Activated naive CD8-positive, alpha-beta T cell treated with anti-CD3 and anti-CD28 coated beads for 36 hours (primary cell): ENCODE results near the gene TUBA1C. TPM values are rescaled to one million over a fixed set of nuclear protein-coding genes. Genes with fewer than 3 reads are reported as not detected.
"Not testable (repeated sequence)": the region's sequence is repeated elsewhere in the genome, so short reads cannot be mapped to it uniquely, and the experiment has no call there.

ENCODE experiments used
- DNase-seq: peaks from one replicate; pipeline ENCODE4 v3.0.0; 2021
- H3K27ac Mint-ChIP-seq: one replicate; pipeline ENCODE4 v1.8.0; 2022; ENCODE audit warnings: mild to moderate bottlenecking, moderate library complexity, mixed read lengths
- H3K27me3 Mint-ChIP-seq: one replicate; pipeline ENCODE4 v1.8.0; 2022; ENCODE audit warnings: mild to moderate bottlenecking, mixed read lengths
- H3K36me3 Mint-ChIP-seq: one replicate; pipeline ENCODE4 v1.8.0; 2021; ENCODE audit warnings: mild to moderate bottlenecking, mixed read lengths
- H3K4me1 Mint-ChIP-seq: one replicate; pipeline ENCODE4 v1.8.0; 2021; ENCODE audit warnings: mixed read lengths
- H3K4me3 Mint-ChIP-seq: one replicate; pipeline ENCODE4 v1.8.0; 2022; ENCODE audit warnings: mild to moderate bottlenecking, moderate library complexity, mixed read lengths
- H3K9me3 Mint-ChIP-seq: one replicate; pipeline ENCODE4 v1.8.0; 2022; ENCODE audit warnings: mixed read lengths
- total RNA-seq, 2 experiments: library from RNA; stranded (reverse); gene quantifications; one replicate each; pipeline ENCODE4 v1.2.3, GENCODE V29; 2021

TUBA1C gene
- total RNA-seq, 2 experiments from 2014 or later, result 315 to 343 TPM

- Mint-ChIP-seq H3K4me3 (no peak overlapping the region), H3K9me3 (no peaks in the 10 kb centered on the region), H3K4me1 (peaks cover 13% of the 10 kb centered on the region), H3K36me3 (peaks cover 36% of the 10 kb centered on the region), H3K27ac (no peak overlapping the region), H3K27me3 (no peaks in the 10 kb centered on the region)
- no peak for DNase-seq
Measured at GRCh38 chr12:49272790-49273725, 8.2 kb downstream of the TUBA1C start.

- no peak for DNase-seq
- peaks cover 8% of the 10 kb centered on the region for H3K4me1 Mint-ChIP-seq
- H3K9me3 Mint-ChIP-seq, result no peaks in the 10 kb centered on the region
- H3K27me3 Mint-ChIP-seq, result no peaks in the 10 kb centered on the region
- no peak overlapping the region for H3K27ac Mint-ChIP-seq
- peaks cover 31% of the 10 kb centered on the region for H3K36me3 Mint-ChIP-seq
- no peak overlapping the region for H3K4me3 Mint-ChIP-seq
Measured at GRCh38 chr12:49273726-49274395, 9.0 kb downstream of the TUBA1C start.

DNA sequence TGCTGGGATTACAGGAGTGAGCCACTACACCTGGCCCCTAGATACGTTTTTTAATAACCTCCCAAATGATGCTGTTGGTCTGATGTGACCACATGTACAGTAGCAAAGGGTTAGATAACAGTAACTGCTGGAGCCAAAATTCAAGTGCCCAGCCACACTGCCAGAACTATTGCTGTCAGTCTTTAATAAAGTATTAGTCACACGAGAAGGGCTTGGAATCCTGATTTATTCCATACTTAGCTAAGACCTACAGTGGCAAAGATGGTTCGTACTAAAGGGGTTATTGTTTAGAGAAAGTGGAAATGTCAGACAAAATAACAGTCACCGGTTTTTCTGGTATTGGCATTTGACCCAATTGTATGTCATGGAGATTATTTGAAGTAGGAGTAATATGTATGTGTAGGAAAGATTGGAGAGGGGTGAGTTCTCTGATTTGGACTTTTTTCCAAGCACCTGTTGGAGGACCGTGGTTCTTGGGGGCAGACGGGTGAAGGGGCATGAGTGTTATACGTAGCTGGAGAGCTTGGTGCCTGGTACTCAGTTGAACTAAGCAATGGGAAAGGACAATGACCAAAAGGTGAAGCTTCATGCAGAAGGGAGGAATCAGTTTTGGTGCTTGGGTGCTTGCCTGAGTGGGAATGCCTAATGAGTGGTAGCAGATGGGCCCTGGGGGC, 9.7 kb downstream of the TUBA1C start:
- Mint-ChIP-seq H3K36me3 (peaks cover 25% of the 10 kb centered on the region), H3K9me3 (no peaks in the 10 kb centered on the region), H3K4me3 (no peak overlapping the region), H3K27me3 (no peaks in the 10 kb centered on the region), H3K27ac (no peak overlapping the region), H3K4me1 (peaks cover 8% of the 10 kb centered on the region)
- no peak for DNase-seq

DNA sequence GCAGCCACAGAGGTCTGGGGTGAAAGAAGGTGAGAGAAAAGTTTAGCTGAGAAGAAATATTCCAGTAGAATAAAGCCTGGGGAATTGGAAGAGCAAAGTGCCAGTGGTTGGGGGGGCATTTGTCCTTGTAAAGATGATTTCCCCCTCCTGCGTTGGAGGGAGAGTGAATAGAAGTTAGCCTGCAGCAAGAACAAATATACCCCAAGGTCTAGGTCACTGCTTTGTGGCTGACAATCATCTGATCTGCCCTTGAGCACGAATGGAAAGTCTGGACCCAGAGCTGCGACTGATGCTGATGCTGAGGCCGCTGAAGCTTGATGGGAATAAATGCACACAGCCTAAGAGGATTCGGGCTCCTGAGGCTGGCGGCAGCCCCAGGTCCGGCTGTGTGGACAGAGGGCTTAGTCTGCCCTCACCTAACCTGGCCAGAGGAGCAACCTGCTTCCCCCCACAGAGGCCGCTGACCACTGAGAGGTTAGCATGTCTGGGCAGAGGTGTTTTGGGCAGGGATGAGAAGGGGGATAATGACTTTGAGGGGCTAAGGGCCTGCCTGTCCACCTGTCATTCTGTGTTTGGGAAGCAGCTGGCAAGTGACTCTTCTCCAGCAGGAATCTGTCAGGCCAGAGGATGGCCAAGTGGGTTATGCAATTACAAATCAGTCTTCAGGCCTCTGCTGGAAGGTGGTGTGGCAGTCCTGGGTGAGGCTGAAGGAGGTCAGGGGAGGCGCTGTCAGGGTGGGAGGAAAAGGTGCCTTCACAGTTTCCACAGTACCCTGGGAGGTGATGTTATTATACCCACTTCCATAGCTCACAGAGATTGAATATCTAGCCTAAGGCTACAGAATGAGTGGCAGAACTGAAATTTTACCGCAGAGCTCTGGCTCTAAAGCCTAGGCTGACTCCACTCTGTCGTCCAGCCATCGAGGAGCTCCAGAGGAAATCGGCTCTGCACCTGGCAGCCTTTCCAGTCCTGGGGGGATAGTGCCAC, 11.7 kb downstream of the TUBA1C start:
- Mint-ChIP-seq H3K36me3 (peaks cover 9% of the 10 kb centered on the region), H3K4me1 (peaks cover 2% of the 10 kb centered on the region), H3K27ac (no peak overlapping the region), H3K4me3 (no peak overlapping the region), H3K9me3 (no peaks in the 10 kb centered on the region), H3K27me3 (no peaks in the 10 kb centered on the region)
- DNase-seq, result no peak

GRCh38 chr12:49277466-49277865, 12.6 kb downstream of the TUBA1C start:
- H3K27me3 Mint-ChIP-seq, result peaks cover 6% of the 10 kb centered on the region

GRCh38 chr12:49279706-49280159, 14.9 kb downstream of the TUBA1C start:
- peaks cover 17% of the 10 kb centered on the region for H3K27me3 Mint-ChIP-seq
- H3K36me3 Mint-ChIP-seq, result no peaks in the 10 kb centered on the region
- H3K4me1 Mint-ChIP-seq, result no peaks in the 10 kb centered on the region
- no peak overlapping the region for H3K27ac Mint-ChIP-seq
- no peak overlapping the region for H3K4me3 Mint-ChIP-seq
- no peak for DNase-seq
- H3K9me3 Mint-ChIP-seq, result no peaks in the 10 kb centered on the region

More at GRCh38 chr12:49277466-49277865, 12.6 kb downstream of the TUBA1C start:
- no peak overlapping the region for H3K27ac Mint-ChIP-seq
- DNase-seq, result no peak
- peaks cover 9% of the 10 kb centered on the region for H3K36me3 Mint-ChIP-seq
- peaks cover 2% of the 10 kb centered on the region for H3K4me1 Mint-ChIP-seq
- H3K4me3 Mint-ChIP-seq, result no peak overlapping the region
- H3K9me3 Mint-ChIP-seq, result no peaks in the 10 kb centered on the region

DNA sequence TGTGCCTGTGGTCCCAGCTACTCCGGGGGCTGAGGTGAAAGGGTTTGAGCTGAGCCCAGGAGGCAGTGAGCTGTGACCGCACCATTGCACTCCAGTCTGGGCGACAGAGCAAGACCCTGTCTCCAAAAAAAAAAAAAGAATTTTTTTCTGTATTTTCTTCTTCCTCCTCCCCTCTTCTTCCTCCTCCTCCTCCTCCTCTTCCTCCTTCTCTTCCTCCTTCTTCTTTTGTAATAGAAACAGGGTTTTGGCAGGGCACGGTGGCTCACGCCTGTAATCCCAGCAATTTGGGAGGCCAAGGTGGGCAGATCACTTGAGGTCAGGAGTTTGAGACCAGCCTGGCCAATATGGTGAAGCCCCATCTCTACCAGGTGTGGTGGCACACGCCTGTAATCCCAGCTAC, 15.7 kb downstream of the TUBA1C start:
- H3K27ac Mint-ChIP-seq, H3K9me3 Mint-ChIP-seq, H3K36me3 Mint-ChIP-seq, H3K4me1 Mint-ChIP-seq, DNase-seq, H3K4me3 Mint-ChIP-seq: not testable (repeated sequence)
- H3K27me3 Mint-ChIP-seq, result peaks cover 17% of the 10 kb centered on the region

DNA sequence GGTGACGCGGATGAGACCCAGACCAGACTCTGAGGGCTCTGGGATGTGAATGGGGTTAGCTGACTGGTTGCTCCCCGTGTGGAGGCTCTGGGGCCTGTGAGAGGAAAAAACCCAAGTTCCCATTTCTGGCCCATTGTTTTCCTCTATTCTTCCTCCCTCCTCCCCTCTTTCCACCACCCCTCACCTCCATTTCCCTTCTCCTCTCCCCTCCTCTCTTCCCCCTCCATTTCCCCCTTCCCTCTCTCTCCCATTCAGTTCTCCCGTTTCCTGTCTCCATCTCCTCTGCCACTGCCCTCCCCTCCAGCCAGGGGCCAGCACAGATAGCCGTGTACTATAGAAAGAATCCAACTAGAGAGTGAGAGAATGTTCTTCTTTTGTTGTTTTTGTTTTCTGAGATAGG, 17.4 kb downstream of the TUBA1C start:
- no peak for DNase-seq
- Mint-ChIP-seq H3K4me3 (no peak overlapping the region), H3K36me3 (no peaks in the 10 kb centered on the region), H3K27me3 (peaks cover 23% of the 10 kb centered on the region), H3K27ac (no peak overlapping the region), H3K4me1 (no peaks in the 10 kb centered on the region), H3K9me3 (no peaks in the 10 kb centered on the region)

DNA sequence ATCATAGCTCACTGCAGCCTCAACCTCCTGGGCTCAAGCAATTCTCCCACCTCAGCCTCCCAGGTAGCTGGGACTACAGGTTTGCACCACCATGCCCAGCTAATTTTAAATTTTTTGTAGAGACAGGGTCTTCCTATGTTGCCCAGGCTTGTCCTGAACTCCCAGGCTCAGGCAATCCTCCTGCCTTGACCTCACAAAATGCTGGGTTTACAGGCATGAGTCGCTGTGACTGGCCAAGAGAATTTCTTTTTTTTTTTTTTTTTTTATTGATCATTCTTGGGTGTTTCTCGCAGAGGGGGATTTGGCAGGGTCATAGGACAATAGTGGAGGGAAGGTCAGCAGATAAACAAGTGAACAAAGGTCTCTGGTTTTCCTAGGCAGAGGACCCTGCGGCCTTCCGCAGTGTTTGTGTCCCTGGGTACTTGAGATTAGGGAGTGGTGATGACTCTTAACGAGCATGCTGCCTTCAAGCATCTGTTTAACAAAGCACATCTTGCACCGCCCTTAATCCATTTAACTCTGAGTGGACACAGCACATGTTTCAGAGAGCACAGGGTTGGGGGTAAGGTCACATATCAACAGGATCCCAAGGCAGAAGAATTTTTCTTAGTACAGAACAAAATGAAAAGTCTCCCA, 18.0 kb downstream of the TUBA1C start:
- not testable (repeated sequence) for H3K27ac Mint-ChIP-seq, DNase-seq, H3K36me3 Mint-ChIP-seq, H3K4me1 Mint-ChIP-seq, H3K9me3 Mint-ChIP-seq, H3K4me3 Mint-ChIP-seq
- H3K27me3 Mint-ChIP-seq, result peaks cover 29% of the 10 kb centered on the region

DNA sequence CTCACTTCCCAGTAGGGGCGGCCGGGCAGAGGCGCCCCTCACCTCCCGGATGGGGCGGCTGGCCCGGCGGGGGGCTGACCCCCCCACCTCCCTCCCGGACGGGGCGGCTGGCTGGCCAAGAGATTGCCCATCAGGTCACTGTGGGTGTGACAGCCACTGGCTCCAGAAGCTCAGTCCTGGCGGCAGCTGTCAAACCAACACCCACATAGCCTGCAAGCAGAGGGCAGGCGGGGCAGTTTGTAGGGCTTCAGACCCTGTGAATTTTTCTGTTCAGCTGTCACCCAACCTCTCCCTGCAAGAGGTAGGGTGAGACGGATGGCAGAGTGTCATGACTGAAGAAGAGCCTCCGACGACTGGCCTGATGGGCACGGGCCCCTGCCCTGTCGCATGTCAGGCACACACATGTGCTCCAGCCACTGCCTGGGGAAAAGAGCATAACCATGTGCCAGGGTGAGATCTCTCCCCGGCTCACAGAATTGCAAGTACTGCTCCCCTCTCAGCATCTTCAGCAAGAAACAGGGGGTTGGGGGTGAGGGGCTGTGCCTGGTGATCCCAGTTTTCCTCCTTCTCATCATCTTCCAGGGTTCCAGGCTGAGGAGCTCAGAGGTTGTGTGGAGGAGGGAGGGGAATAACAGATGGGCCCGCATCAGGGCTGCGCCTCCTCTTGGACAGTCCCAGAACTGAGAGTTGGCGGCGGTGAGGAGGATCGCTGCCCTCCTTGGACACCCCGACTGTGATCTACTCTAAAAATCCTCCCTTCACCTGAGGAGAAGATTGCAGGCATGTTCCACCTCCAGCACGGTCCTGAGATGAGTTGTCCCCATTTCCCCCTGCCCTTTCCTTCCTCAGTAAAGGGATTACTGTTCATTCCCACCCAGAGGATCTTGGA, 18.9 kb downstream of the TUBA1C start:
- Mint-ChIP-seq H3K27me3 (peaks cover 37% of the 10 kb centered on the region), H3K4me3 (no peak overlapping the region), H3K27ac (no peak overlapping the region), H3K9me3 (no peaks in the 10 kb centered on the region), H3K36me3 (no peaks in the 10 kb centered on the region), H3K4me1 (no peaks in the 10 kb centered on the region)
- DNase-seq, result no peak

- Mint-ChIP-seq H3K9me3 (no peaks in the 10 kb centered on the region), H3K4me1 (no peaks in the 10 kb centered on the region), H3K4me3 (no peak overlapping the region), H3K27ac (no peak overlapping the region), H3K27me3 (peaks cover 37% of the 10 kb centered on the region), H3K36me3 (no peaks in the 10 kb centered on the region)
- DNase-seq, result no peak
Measured at GRCh38 chr12:49284672-49285071, 19.8 kb downstream of the TUBA1C start.

- Mint-ChIP-seq H3K27me3 (peaks cover 34% of the 10 kb centered on the region), H3K4me1 (no peaks in the 10 kb centered on the region), H3K36me3 (no peaks in the 10 kb centered on the region), H3K9me3 (no peaks in the 10 kb centered on the region), H3K27ac (no peak overlapping the region), H3K4me3 (no peak overlapping the region)
- DNase-seq, result no peak
Measured at GRCh38 chr12:49287876-49288275, 23.0 kb downstream of the TUBA1C start.

DNA sequence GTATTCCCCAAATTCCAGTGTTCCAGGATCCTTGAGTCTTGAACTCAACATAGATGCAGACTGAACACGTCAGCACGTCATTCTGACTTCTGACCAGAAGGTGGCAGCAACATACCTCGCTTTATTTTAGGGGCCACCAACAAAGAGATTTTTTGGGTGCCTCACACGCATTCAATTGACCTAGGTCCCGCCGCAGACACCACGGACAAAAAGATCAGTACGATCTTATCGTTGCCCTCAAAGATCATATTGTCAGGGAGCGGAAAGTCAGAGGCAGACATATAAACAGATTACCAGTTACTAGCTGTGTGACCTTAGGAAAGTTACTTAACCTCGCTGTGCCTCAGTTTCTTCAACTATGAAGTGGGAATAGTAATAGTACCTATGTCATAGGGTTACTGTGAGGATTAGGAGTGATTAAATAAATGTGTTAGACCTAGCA, 23.6 kb downstream of the TUBA1C start:
- peaks cover 34% of the 10 kb centered on the region for H3K27me3 Mint-ChIP-seq
- no peaks in the 10 kb centered on the region for H3K4me1 Mint-ChIP-seq
- no peak overlapping the region for H3K27ac Mint-ChIP-seq
- no peaks in the 10 kb centered on the region for H3K36me3 Mint-ChIP-seq
- no peaks in the 10 kb centered on the region for H3K9me3 Mint-ChIP-seq
- no peak overlapping the region for H3K4me3 Mint-ChIP-seq
- DNase-seq, result peak; percentile 57
